NCI-H345 treated with DMSO at 0.1 percent for 48 hours (cell line): Measurements from ENCODE around the gene AGBL4.
"Not testable (repeated sequence)": the region's sequence is repeated elsewhere in the genome, so short reads cannot be mapped to it uniquely, and the experiment has no call there.

Experiments
- DNase-seq: peaks from one replicate; lab custom pipeline; 2025; ENCODE audit not compliant: unreplicated experiment; lab: John Stamatoyannopoulos, UW

Gene AGBL4

DNA sequence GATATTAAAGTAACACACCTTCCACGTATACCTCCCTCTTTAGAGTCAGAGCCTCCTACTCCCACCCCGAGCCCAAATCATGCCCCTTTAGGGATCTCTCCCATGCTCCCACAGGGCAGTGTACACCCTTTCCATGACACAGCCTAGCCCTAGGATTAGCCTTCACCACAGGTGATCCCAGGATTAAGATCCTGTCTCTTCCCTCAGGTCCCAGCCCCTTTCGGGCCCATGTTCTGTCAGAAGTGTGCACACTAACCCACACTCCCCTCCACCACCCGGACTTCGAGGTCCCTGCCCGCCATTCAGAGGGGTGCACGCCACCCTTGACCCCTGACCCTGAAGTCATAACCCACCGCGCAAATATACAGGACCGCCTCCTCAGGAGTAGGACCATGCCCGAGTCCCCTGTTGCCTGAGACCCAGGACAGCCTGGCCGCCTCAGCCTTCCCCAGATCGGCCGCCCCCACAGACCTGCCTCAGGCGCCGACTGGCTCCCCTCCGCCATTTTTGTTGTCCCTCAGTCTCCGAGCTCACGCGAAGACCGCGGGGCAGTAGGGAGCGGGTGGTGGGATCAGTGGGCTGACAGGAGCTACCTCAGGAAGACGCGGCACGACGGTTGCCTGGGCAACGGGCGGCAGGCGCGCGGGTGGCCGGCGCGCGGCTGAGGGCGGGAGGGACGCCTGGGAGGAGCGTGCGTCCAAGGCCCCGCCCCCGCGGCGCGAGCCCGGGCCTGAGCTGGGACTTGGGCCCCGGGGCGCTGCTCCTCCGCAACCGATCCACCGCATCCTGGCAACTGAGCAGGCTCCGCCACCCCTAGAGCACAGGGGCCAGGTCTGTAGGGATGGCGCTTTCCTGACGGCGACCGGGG is at the start of gene AGBL4:
AGBL4 (minus strand) TSS at position 663 of the 868 bp plus-strand sequence.
- DNase-seq: peak; percentile 61

DNA sequence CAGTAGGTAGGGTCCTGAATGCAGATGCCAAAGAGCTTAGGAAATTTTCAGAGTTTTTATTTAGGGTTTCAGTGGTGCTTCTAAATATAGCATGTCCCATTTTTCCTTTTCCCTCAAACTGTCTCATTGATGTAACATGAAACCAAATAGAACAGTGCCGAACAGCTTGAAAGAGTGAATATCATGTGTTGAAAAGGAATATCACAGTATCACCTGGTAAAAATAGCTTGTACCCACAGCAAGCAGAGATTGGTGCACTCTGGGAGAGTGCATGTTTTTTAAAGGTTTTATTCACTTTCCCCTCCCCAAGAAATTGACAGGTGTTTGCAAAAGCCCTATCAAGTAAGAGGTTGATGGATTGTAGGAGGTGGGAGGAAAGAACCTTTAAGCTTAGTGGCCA is 43.1 kb upstream of the AGBL4 start:
- DNase-seq: no peak

DNA sequence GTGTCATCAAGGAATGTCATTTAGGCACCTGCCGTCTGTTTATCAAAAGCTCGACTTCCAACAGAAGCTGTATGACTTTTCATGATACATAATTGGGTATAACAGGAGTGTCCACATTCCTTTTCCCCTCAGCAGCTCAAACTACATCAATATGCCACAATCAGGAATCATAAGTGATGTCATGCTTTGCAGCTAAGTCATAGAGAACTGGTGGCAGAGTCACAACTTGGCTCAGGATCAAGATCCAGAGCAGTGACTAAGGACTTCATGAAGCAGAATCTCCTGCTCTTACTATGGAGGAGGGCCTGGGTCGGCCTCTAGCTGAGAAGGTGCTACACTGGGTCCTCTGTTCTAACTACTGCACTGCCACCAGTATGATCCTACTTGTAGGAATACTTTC is 36.5 kb upstream of the AGBL4 start:
- DNase-seq: no peak

DNA sequence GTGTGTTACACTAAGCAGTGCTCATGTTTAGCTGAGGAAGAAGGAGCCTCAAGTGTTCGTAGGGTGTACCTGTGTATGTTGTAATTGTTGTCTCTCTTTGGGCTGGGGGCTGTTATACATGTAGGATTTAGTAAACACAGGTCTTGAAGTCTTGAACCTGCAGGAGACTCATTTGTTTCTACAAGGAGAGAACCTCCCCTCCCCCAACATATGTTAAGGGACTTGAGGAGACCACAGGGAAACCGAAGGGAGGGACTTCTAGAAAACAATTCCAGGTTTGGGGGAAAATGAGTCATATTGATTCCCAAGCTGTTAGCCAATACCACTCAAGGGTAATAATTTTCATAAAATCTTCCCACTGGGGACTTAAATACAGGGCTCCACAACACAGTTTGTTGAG is 25.0 kb upstream of the AGBL4 start:
- DNase-seq: no peak

DNA sequence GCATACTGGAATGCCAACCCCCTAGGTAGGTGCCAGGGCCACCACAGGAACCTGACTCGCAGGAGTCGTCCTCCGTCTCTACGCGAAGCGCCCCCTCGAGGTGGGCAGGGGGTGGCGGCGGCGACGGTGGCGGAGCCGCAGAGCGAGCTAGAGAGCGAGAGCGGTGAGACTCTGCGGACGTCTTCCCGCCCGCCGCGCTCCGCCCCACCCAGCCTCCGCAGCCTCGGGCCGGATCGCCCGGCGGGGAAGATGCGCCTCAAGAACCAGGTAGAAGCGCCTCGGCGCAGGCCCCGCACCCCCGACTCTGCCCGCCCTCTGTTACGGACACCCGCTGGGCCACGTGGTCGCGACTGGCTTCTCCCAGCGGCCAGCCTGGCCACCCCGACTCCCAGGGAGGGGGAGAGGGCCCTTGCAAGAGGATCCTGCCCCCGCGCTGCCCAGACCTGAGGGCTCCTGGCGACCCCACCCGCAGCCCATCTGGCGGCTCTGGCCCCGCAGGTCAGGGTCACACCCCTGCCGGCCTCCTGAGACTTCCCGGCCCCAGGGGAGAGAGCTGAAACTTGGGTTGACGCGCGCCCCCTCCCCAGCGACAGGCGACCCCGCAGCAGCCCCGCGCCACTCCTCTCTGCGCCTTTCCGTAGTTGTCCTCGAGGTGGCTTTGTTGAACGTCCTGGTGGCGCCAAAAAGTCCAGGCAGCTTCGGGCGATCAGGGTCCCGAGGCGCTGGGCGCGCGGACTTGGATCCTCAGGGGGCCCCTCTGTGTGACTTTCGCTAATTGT is 24.4 kb upstream of the AGBL4 start:
- no peak for DNase-seq

DNA sequence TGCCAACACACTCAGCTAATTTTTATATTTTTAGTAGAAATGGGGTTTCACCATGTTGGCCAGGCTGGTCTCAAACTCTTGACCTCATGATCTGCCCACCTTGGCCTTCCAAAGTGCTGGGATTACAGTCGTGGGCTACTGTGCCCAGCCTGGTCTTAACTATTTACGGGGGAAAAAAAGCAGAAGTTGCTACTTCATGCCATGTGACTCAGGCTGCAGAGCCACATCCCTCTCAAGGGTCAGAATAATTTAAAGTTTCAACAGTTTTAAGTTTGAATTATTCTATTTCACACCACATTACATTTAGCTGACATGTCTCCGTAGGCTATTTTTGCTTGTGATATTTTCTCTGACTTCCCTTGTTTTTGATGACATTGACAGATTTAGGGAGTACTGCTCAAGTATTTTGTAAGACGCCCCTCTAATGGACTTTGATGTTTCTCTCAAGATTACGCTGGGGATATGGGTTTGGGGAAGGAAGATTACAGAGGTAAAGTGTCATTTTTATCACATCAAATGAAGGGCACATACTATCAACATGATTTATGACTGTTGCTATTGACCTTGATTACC is 14.6 kb upstream of the AGBL4 start:
- no peak for DNase-seq

DNA sequence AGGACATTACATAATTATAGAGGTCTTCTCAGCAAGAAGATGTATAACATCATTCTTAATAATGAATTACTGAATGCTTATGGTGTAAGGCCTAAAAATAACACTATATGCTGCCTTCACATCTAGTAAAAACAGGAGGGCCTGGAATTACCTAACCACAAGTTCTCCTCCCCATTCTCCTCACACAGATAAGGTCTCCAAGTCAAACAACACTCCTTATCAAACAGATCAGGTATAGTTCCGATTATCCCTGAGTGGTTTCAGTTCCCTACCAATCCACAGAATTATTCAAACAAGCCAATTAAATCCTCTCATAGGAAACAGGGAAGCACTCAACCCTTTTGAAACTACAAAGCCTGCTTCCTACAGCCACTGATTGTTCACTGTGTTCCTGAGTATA is 4.0 kb upstream of the AGBL4 start:
- DNase-seq: no peak

DNA sequence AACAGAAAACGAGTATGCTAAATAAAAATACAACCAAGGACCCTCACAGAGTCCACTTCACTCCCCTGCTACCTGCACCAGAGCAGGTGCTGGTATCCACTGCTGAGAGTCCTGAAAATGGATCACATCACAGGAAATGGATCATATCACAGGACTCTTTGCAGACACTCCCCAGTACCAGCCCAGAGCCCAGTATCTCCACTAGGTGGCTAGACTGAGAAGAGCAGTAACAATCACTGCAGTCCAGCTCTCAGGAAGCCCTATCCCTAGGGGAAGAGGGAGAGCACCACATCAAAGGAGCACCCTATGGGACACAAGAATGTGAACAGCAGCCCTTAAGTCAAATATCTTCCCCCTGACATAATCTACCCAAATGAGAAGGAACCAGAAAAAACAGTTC is 28.0 kb downstream of the AGBL4 start:
- no peak for DNase-seq

DNA sequence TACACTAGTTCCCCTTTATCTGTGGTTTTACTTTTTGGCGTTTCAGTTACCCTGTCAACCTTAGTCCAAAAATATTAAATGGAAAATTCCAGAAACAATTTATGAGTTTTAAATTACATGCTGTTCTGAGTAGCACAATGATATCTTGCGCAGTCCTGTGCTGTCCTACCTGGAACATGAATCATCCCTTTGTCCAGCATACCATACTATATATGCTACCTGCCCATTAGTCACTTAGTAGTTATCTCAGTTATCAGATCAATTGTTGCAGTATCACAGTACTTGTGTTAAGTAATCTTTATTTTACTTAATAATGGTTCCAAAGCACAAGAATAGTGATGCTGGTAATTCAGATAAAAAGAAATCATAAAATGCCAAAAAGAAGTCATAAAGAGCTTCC is 52.7 kb downstream of the AGBL4 start:
- DNase-seq: no peak

DNA sequence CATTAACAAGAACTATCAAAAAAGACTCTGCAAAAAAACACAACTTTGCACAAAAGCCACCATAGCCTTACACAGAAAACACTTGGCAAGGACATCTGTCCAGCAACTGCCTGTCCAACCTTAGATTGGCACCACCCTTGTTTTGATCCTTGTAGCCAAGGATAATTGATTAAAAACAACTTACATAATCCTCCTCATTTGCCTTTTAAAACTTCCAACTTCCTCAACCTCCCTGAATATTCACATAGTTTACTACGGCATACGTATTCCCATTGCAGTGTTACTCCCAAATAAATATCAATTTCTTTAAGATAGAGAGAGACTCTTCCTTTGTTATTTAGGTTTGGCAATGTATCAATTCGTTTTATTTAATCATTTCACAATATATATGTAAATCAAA is 72.4 kb downstream of the AGBL4 start:
- no peak for DNase-seq

DNA sequence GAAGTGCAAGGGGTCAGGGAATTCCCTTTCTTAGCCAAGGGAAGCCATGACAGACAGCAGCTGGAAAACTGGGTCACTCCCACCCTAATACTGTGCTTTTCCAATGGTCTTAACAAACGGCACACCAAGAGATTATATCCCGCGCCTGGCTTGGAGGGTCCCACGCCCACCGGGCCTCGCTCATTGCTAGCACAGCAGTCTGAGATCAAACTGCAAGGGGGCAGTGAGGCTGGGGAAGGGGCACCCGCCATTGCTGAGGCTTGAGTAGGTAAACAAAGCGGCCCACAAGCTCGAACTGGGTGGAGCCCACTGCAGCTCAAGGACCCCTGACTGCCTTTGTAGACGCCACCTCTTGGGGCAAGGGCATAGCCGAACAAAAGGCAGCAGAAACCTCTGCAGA is 108.5 kb downstream of the AGBL4 start:
- not testable (repeated sequence) for DNase-seq

DNA sequence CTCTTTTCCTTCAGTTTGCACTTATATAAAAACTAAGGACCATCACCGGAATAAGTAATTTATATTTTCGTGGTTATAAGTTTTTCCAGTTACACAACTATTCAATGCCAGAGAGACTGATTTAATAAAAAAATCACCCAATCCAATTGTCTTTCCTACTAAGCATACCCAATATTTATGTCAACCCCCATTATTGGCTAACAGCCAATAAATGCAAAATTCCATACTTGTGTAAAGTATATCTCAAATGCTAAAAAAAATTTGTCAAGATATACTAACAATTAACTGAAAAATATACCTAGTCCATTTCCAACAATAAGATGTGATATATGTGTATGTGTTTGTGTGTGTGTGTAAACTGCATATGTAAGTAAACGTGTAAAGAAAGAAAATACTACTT is 117.4 kb downstream of the AGBL4 start:
- no peak for DNase-seq

DNA sequence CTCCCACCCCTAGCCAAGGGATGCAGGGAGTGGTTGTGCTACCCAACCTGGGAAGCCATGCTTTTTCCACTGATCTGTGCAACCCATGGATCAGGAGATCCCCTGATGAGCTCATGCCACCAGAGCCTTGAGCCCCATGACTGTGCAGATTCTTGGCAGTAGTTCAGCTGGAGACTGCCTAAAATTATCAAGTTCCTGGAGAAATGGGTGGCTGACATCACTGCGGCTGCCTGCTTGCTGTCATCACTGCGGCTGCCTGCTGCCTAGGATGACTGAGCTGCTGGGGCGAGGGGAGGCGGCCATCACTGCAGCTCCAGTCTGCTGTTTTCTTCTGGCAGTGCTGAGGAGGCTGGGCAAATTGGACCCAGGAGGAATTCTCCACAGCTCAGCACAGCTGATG is 159.2 kb downstream of the AGBL4 start:
- DNase-seq: no peak

DNA sequence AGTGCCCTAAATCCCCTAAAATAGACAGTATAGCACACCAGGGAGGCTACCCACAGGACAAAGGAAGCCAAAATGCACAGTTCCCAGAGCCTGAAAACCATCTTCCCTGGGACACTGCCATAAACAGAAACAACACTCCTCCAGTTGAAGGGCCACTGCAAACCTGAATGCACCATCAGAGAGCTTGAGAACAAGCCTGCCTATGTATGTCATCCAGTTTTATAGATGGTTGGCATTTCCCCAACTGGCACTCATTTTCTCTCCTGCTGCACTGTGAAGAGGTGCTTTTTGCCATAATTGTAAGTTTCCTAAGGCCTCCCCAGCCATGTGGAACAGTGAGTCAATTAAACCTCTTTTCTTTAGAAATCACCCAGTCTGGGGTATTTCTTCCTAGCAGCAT is 169.0 kb downstream of the AGBL4 start:
- DNase-seq: peak; percentile 54

DNA sequence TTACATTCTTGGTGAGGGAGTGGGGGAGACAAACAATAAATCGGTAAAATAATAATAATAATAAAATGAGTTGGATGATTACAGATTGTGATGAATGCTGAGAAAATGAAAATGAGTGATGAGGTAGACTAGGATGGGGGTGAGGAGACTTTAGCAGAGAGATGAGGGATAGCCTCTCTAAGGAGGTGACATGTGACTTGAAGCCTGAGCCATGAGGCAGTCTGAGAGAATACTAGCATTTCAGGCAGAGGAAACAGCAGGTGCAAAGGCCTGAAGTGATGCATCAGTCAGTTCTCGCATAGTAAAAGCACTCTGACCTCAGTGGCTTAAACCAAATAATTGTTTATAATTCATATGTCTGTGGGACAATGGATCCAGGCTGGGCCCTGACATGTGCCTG is 181.2 kb downstream of the AGBL4 start:
- no peak for DNase-seq

DNA sequence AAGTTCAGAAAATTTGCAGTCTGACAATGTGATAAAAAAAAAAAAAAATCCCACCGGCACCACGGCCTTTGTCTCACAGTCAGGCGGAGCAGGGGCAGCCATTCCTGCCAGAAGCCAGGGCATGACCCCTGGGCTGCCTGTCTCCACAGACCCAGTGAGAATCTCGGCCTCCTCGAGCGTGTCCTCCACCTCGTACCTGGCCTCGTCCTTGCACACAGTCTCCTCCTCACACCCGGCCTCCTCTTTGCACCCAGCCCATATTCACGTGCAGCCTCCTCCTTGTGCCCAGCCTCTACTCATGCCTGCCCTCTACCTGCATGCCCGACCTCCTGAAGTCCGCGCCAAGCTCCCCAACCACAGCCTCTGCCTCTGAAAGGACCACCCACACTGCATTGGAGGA is 182.0 kb downstream of the AGBL4 start:
- DNase-seq: no peak

DNA sequence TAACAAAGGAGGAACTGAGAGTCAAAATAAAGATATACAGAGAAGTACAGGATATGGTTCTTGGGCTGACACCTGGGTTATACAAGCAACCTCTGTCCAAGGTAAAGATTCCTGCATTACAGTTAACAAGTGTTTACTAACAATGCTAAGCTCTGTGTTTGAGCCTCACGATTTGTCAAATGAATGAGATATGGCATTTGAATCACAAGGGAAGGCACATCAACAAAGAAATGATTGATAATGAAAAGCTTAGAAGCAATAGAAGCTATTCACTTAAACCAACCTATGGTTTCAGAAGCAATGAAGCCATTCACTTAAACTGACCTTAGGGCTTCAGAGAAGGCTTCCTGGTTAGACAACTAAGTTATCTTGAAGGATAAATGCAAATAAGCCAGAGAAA is 199.5 kb downstream of the AGBL4 start:
- DNase-seq: no peak

DNA sequence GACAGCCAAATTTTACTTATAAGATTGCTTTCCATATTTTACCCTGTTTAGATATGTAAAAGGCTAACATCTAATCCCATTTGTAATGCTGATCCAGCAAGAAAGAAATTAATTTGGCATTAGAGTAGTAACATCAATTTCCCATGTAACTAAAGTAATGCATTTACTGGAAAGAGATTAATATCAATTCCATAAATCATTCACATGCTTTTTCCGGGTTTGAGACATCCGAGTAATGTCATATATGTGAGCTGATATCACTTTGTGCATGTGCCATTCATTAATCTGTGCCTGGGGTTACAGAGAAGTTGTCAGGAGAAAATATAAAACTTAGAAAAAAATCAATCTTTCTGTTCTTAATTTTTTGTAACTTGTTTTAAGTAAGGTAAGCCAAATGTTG is 206.1 kb downstream of the AGBL4 start:
- no peak for DNase-seq

DNA sequence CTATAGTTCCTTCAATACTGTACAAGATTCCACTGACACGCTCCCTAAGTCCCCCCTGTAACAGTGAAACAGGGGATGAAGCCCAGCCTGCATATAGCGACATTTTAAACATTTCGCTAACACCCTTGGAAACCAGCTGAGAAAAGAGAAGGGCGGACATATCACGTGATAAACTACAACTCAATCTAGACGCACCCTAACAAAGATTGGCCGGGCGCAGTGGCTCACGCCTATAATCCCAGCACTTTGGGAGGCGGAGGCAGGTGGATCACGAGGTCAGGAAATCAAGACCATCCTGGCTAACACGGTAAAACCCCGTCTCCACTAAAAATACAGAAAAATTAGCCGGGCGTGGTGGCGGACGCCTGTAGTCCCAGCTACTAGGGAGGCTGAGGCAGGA is 236.7 kb downstream of the AGBL4 start:
- not testable (repeated sequence) for DNase-seq

DNA sequence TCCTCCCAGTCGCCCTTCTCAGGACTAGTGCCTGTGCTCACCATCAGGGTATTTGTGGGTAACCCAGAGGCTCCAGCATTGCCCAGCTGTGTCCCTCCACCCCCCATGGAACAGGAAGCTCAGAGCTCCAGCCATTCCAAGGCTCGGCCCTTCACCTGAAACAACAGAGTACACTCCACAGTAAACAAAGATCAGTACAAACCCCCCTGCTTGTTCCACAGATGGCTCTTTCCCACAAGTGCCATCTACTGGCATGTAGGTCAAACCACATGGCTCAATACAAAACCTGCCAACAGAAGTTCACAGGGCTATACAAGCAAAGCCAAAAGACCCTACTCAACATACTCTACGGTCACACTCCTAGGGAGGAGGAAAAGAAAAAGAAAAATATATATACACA is 258.7 kb downstream of the AGBL4 start:
- no peak for DNase-seq

DNA sequence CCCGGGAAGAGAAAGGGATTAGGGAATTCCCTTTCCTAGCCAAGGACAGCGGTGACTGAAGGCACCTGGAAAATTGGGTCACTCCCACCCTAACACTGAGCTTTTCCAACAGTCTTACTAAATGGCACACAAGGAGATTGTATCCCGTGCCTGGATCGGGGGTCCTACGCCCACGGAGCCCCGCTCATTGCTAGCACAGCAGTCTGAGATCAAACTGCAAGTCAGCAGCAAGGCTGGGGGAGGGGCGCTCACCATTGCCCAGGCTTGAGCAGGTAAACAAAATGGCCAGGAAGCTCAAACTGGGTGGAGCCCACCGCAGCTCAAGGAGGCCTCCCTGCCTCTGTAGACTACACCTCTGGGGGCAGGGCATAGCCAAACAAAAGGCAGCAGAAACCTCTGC is 285.6 kb downstream of the AGBL4 start:
- DNase-seq: not testable (repeated sequence)

DNA sequence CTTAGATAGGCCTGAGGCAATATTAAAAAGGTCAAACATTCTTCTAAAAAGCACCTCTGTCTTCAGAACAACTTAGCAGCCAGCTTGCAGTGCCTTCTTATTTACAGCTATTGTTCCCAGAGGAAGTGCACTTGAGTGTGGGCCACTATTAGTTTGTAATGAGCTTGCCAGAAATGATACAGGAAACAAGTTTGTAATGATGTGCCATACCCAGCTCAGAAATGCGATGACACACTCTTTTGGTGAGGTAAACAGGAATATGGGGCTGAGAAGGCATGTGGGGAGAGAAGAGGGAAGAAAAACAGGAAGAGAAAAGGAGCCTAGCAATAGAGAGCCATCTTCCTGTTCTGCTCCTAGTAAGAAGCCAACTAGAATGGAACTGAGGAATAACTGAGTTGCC is 295.4 kb downstream of the AGBL4 start:
- no peak for DNase-seq
